HepG2 (cell line): ENCODE results near the gene SLC6A9. TPM values are rescaled to one million over a fixed set of nuclear protein-coding genes. Genes with fewer than 3 reads are reported as not detected.

Source experiments
- ATAC-seq: fragments of 200-7000 bp; cut with Tn5 transposase; 3 replicates; pipeline ENCODE4 v1.9.1; 2020; ENCODE audit warnings: mild to moderate bottlenecking, moderate library complexity
- BruUV-seq: library from RNA; stranded (reverse); fragments of 400-500 nt; replicated peaks from 2 replicates; lab custom pipeline; 2021; lab: Mats Ljungman, UMichigan
- CTCF ChIA-PET: fragments of 300-600 bp; formaldehyde crosslinking; extraction: SDS; loops from one replicate; lab custom pipeline; 2021; ENCODE audit warnings: low total read pairs, inconsistent platforms, low intra/inter-chr PET ratio; lab: Yijun Ruan, JAX
- POLR2A ChIA-PET: fragments of 350-600 bp; sonication (Branson Sonifier 250); formaldehyde crosslinking; loops from one replicate; lab custom pipeline; 2020; ENCODE audit warnings: antibody characterized with exemption, inconsistent platforms; lab: Yijun Ruan, JAX
- DNase-seq: peaks from one replicate; pipeline ENCODE4 v3.0.0-alpha.2; 2015; ENCODE audit warnings: low spot score
- FAIRE-seq: peaks from 3 replicates; lab custom pipeline; 2011; peaks lifted over from hg19 to GRCh38; lab: Jason Lieb, UNC
- H2AFZ ChIP-seq: one replicate; pipeline ENCODE4 v1.6.1; 2011; ENCODE audit warnings: low read length, inconsistent platforms
- H3K27ac ChIP-seq: fragments of 300-600 bp; 3 replicates; pipeline ENCODE4 v1.8.0; 2011; ENCODE audit warnings: mixed run types, mild to moderate bottlenecking, mixed read lengths, low read length, inconsistent platforms; ENCODE audit not compliant: insufficient read depth; ENCODE audit errors: extremely low read length
- H3K27me3 ChIP-seq, 2 experiments: fragments of 200-600 bp in 1 of 2; 2 replicates in 1 of 2; 3 replicates in 1 of 2; pipeline versions ENCODE4 v1.6.0 to v1.8.0; 2011; ENCODE audit warnings: low read length in 2 of 2, mild to moderate bottlenecking in 2 of 2, moderate library complexity in 2 of 2, inconsistent platforms in 1 of 2; ENCODE audit not compliant: insufficient read depth in 2 of 2, control insufficient read depth in 1 of 2
- H3K36me3 ChIP-seq, 2 experiments: fragments of 200-600 bp in 1 of 2; replicated peaks in 1 of 2; 2 replicates in 1 of 2; 3 replicates in 1 of 2; pipeline versions ENCODE4 v1.5.1 to v1.8.0; 2011; ENCODE audit warnings: low read length in 2 of 2, inconsistent platforms in 1 of 2; ENCODE audit not compliant: insufficient read depth in 2 of 2, control insufficient read depth in 1 of 2
- H3K4me1 ChIP-seq: 2 replicates; pipeline ENCODE4 v1.5.1; 2012; ENCODE audit warnings: low read length, inconsistent platforms; ENCODE audit not compliant: insufficient read depth
- H3K4me2 ChIP-seq: 2 replicates; pipeline ENCODE4 v1.6.0; 2011; ENCODE audit warnings: low read depth, low read length, inconsistent platforms
- H3K4me3 ChIP-seq, 3 experiments: fragments of 200-600 bp in 1 of 3; sonication (generic), shearing (Covaris generic) in 1 of 3; replicated peaks in 1 of 3; 2 replicates each; pipeline ENCODE4 v1.5.1; 2011 to 2016; ENCODE audit warnings: low read length in 3 of 3, inconsistent platforms in 2 of 3, low read depth in 2 of 3, mild to moderate bottlenecking in 2 of 3, control low read depth in 1 of 3, mixed read lengths in 1 of 3; ENCODE audit not compliant: insufficient read depth in 1 of 3
- H3K79me2 ChIP-seq: one replicate; pipeline ENCODE4 v1.6.1; 2011; ENCODE audit warnings: low read length, inconsistent platforms; ENCODE audit not compliant: insufficient read depth
- H3K9ac ChIP-seq: 2 replicates; pipeline ENCODE4 v1.6.0; 2011; ENCODE audit warnings: mild to moderate bottlenecking, low read depth, low read length, inconsistent platforms; ENCODE audit not compliant: insufficient read depth
- H3K9me3 ChIP-seq: 2 replicates; pipeline ENCODE4 v1.5.1; 2012; ENCODE audit warnings: mild to moderate bottlenecking, low read length
- H4K20me1 ChIP-seq: 2 replicates; pipeline ENCODE4 v1.6.0; 2011; ENCODE audit warnings: inconsistent platforms, mild to moderate bottlenecking, low read length, moderate library complexity; ENCODE audit not compliant: insufficient read depth
- GABPA ChIP-seq, 2 experiments: IDR thresholded peaks; 2 replicates each; pipeline ENCODE4 v1.6.1; 2011 to 2016; ENCODE audit warnings: low read depth in 2 of 2, low read length in 1 of 2, missing biosample characterization in 1 of 2, missing genetic modification characterization in 1 of 2
- IRX3 ChIP-seq: sonication (generic); formaldehyde crosslinking; IDR thresholded peaks from 2 replicates; pipeline ENCODE4 v1.8.1; 2023; ENCODE audit warnings: mild to moderate bottlenecking, low read depth, missing genetic modification reagents, borderline replicate concordance
- KDM5B ChIP-seq: sonication (generic); formaldehyde crosslinking; IDR thresholded peaks from 2 replicates; pipeline ENCODE4 v1.4.0; 2020; ENCODE audit warnings: missing genetic modification reagents, mild to moderate bottlenecking, borderline replicate concordance
- NCOR1 ChIP-seq: fragments of 200-600 bp; sonication (generic); IDR thresholded peaks from 2 replicates; pipeline ENCODE4 v1.7.0; 2017; ENCODE audit warnings: antibody characterized with exemption, low read length, borderline replicate concordance
- RFX1 ChIP-seq: fragments of 450-650 bp; IDR thresholded peaks from 2 replicates; pipeline ENCODE4 v1.6.1; 2017
- STAG1 ChIP-seq: sonication (generic); formaldehyde crosslinking; IDR thresholded peaks from 2 replicates; pipeline ENCODE4 v1.4.0; 2020; ENCODE audit warnings: missing genetic modification reagents
- THYN1 ChIP-seq: sonication (generic); formaldehyde crosslinking; IDR thresholded peaks from 2 replicates; pipeline ENCODE4 v1.8.1; 2023; ENCODE audit warnings: low read depth, mild to moderate bottlenecking, moderate library complexity, missing genetic modification reagents, borderline replicate concordance
- ZNF234 ChIP-seq: sonication (generic); formaldehyde crosslinking; conservative IDR thresholded peaks from 2 replicates; pipeline ENCODE4 v1.5.1; 2020; ENCODE audit warnings: mild to moderate bottlenecking, missing genetic modification reagents
- ZNF724P ChIP-seq: sonication (generic); formaldehyde crosslinking; IDR thresholded peaks from 2 replicates; pipeline ENCODE4 v1.8.0; 2022; ENCODE audit warnings: missing genetic modification reagents, borderline replicate concordance
- WGBS: methylation state at CpG from one replicate; pipeline ENCODE4 v1.1.6; 2017; ENCODE audit warnings: low lambda C conversion rate; 5-methylcytosine and 5-hydroxymethylcytosine counted together
- in situ Hi-C: cut with HindIII; loops from 2 replicates; pipeline ENCODE4 v1.10.0; 2017; ENCODE audit warnings: low pct_unique_long_range_greater_than_20kb; ENCODE audit not compliant: extremely low pct_ligation_motif_present
- intact Hi-C: fragments of 100-400 bp; cut with micrococcal nuclease; formaldehyde crosslinking; loops from one replicate; pipeline ENCODE4 v1.10.0; 2022; ENCODE audit not compliant: unreplicated experiment
- polyA plus RNA-seq, 8 experiments: library from polyadenylated mRNA; depleted of rRNA in 3 of 8; stranded (reverse) in 7 of 8; unstranded in 1 of 8; fragments of >200 nt; fragmentation: Illumina TruSeq in 4 of 8; extraction: Trizol in 4 of 8; gene quantifications; 2 replicates each; pipeline versions ENCODE4 v1.2.1 to v1.2.3, GENCODE V29; 2011 to 2016; ENCODE audit warnings: low read depth in 4 of 8, missing spikeins in 1 of 8, mixed read lengths in 1 of 8; ENCODE audit not compliant: insufficient read depth in 1 of 8
- total RNA-seq, 5 experiments: library from RNA; depleted of rRNA; stranded (reverse); fragments of >200 nt; fragmentation: Illumina TruSeq; extraction: Trizol; gene quantifications; 2 replicates each; pipeline ENCODE4 v1.2.3, GENCODE V29; 2016; ENCODE audit warnings: low read depth in 1 of 5
- TF ChIP-seq, protein P1 (sequence below): sonication (generic); formaldehyde crosslinking; IDR thresholded peaks from 2 replicates; pipeline ENCODE4 v1.5.0; 2020; ENCODE audit warnings: missing genetic modification reagents
- TF ChIP-seq, protein P2 (sequence below): IDR thresholded peaks from 2 replicates; pipeline ENCODE4 v1.6.1; 2016
- TF ChIP-seq, protein P3 (sequence below): sonication (generic); formaldehyde crosslinking; IDR thresholded peaks from 2 replicates; pipeline ENCODE4 v1.4.0; 2020; ENCODE audit warnings: missing genetic modification reagents

The SLC6A9 gene
- total and polyA plus RNA-seq, 2 of the 13 experiments (the other 11 are each of a cell fraction or from before 2014, with no cell fraction given): 8.5 to 9.9 TPM

DNA sequence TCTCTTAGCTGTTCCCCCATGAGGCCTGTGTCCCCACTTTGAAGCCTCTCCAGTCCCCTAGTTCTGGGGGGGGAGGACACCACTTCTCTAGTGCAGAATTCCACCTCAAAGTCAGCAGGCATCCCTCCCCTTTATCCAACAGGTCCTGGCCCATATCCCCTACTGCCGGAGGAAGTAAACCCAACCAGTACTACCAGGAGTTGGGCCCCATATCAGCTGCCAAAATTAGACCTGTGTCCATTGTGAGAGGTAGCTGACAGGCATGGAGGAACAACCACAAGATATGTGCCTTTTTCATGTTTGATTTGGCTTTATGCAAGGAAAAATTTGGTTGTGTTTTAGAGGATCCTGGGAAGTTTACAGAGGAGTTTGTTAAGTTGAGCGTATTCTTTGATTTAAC is 22.1 kb upstream of the SLC6A9 start (continued):
- TF ChIP-seq, protein P1, sequence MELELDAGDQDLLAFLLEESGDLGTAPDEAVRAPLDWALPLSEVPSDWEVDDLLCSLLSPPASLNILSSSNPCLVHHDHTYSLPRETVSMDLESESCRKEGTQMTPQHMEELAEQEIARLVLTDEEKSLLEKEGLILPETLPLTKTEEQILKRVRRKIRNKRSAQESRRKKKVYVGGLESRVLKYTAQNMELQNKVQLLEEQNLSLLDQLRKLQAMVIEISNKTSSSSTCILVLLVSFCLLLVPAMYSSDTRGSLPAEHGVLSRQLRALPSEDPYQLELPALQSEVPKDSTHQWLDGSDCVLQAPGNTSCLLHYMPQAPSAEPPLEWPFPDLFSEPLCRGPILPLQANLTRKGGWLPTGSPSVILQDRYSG (CRISPR knock-in tag): no peak
- no peak for TF ChIP-seq NCOR1
- no peak for TF ChIP-seq ZNF724P (CRISPR knock-in tag)
- no peak for TF ChIP-seq GABPA (IDR thresholded peaks at IDR 0.05; ENCODE audit: low read depth, low read length)
- TF ChIP-seq GABPA (CRISPR knock-in tag; IDR thresholded peaks at IDR 0.05; ENCODE audit: low read depth): no peak
- TF ChIP-seq THYN1 (CRISPR knock-in tag): no peak
- no peak for TF ChIP-seq STAG1 (CRISPR knock-in tag)

DNA sequence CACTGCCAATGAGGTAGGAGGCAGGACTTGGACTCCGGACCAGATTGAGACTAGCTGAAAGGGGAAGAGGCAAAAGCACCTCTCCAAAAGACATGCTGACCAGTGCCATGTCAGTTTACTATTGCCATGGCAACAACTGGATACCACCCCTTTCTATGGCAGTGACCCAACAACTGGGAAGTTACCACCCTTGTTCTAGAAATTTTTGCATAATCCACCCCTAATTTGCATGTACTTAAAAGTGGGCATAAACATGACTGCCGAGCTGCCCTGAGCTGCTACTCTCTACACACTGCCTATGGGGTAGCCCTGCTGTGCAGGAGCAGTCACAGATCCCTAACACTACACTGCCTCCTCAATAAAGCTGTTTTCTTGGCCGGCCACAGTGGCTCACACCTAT is 19.0 kb upstream of the SLC6A9 start:
- ATAC-seq (no peak), DNase-seq (no peak), FAIRE-seq (no peak)
- 36% methylated on average over 3 of the region's 3 CpGs for WGBS
- Histone ChIP-seq H3K79me2 (no peaks in the 10 kb centered on the region), H3K27me3 (peaks cover 0 to 7% of the 10 kb centered on the region in 2 experiments; a peak in 1 of 5 replicates), H2AFZ (no peak overlapping the region), H3K4me3 (no peak overlapping the region), H3K9ac (no peak overlapping the region), H4K20me1 (no peaks in the 10 kb centered on the region), H3K4me2 (no peak overlapping the region), H3K4me1 (peaks cover 14% of the 10 kb centered on the region; the same call in 1 of the 2 replicates), H3K9me3 (no peaks in the 10 kb centered on the region), H3K36me3 (no peaks in the 10 kb centered on the region), H3K27ac (no peak overlapping the region)
- ChIA-PET POLR2A (no interaction called here), CTCF (no interaction called here)
- TF ChIP-seq, protein P2, sequence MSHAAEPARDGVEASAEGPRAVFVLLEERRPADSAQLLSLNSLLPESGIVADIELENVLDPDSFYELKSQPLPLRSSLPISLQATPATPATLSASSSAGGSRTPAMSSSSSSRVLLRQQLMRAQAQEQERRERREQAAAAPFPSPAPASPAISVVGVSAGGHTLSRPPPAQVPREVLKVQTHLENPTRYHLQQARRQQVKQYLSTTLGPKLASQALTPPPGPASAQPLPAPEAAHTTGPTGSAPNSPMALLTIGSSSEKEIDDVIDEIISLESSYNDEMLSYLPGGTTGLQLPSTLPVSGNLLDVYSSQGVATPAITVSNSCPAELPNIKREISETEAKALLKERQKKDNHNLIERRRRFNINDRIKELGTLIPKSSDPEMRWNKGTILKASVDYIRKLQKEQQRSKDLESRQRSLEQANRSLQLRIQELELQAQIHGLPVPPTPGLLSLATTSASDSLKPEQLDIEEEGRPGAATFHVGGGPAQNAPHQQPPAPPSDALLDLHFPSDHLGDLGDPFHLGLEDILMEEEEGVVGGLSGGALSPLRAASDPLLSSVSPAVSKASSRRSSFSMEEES (CRISPR knock-in tag): no peak
- no peak for TF ChIP-seq KDM5B (CRISPR knock-in tag)
- TF ChIP-seq IRX3 (CRISPR knock-in tag): no peak
- TF ChIP-seq, protein P3, sequence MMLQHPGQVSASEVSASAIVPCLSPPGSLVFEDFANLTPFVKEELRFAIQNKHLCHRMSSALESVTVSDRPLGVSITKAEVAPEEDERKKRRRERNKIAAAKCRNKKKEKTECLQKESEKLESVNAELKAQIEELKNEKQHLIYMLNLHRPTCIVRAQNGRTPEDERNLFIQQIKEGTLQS (CRISPR knock-in tag): no peak
- TF ChIP-seq RFX1: 0 out of 2 replicates have a peak, but pooled peaks have one; percentile 14
- no peak for TF ChIP-seq ZNF234 (CRISPR knock-in tag)
- intact Hi-C loops (no loop called here), in situ Hi-C loops (no loop called here)
- no TSS peak for BruUV-seq
